Brain microvascular endothelial cell (primary cell): Measurements from ENCODE around the gene PTPRD.

Experiments
- DNase-seq: peaks from one replicate; pipeline ENCODE4 v3.0.0-alpha.2; 2020
- H3K27ac ChIP-seq: fragments of 250-450 bp; sonication (Bioruptor Pico); 2 replicates; pipeline ENCODE4 v1.5.1; 2020; ENCODE audit warnings: mild to moderate bottlenecking, moderate library complexity
- H3K27me3 ChIP-seq: fragments of 250-450 bp; sonication (Bioruptor Pico); replicated peaks from 2 replicates; pipeline ENCODE4 v1.5.1; 2020; ENCODE audit warnings: mild to moderate bottlenecking
- H3K36me3 ChIP-seq: fragments of 250-450 bp; sonication (Bioruptor Pico); replicated peaks from 2 replicates; pipeline ENCODE4 v1.5.1; 2020; ENCODE audit warnings: mild to moderate bottlenecking
- H3K4me3 ChIP-seq: 2 replicates; pipeline ENCODE4 v1.5.1; 2011; ENCODE audit warnings: low read depth, mild to moderate bottlenecking, control low read depth, low read length, moderate library complexity
- CTCF ChIP-seq: IDR thresholded peaks from 2 replicates; pipeline ENCODE4 v1.5.1; 2011; ENCODE audit warnings: low read depth, mild to moderate bottlenecking, moderate library complexity, low read length, control low read depth, inconsistent platforms; ENCODE audit errors: missing control alignments
- in situ Hi-C: cut with HindIII; loops from 2 replicates; pipeline ENCODE4 v1.10.0; 2017; ENCODE audit warnings: low sequenced_read_pairs, low pct_ligation_motif_present

The PTPRD gene

GRCh38 chr9:10237584-10237983, 375.2 kb downstream of the PTPRD start:
- no peak for TF ChIP-seq CTCF
- DNase-seq, result no peak
- Histone ChIP-seq H3K36me3 (no peaks in the 10 kb centered on the region), H3K4me3 (no peak overlapping the region), H3K27me3 (no peaks in the 10 kb centered on the region), H3K27ac (no peak overlapping the region)
- in situ Hi-C loops, result no loop called here

GRCh38 chr9:10236161-10236560, 376.6 kb downstream of the PTPRD start:
- H3K27me3 ChIP-seq, result no peaks in the 10 kb centered on the region
- no peak overlapping the region for H3K4me3 ChIP-seq
- no peak for TF ChIP-seq CTCF
- DNase-seq, result no peak
- no peak overlapping the region for H3K27ac ChIP-seq
- no peaks in the 10 kb centered on the region for H3K36me3 ChIP-seq
- in situ Hi-C loops, result no loop called here

- Histone ChIP-seq H3K4me3 (no peak overlapping the region), H3K27ac (no peak overlapping the region), H3K27me3 (no peaks in the 10 kb centered on the region), H3K36me3 (no peaks in the 10 kb centered on the region)
- in situ Hi-C loops, result no loop called here
- no peak for TF ChIP-seq CTCF
- DNase-seq, result no peak
Measured at GRCh38 chr9:10235376-10235775, 377.4 kb downstream of the PTPRD start.

GRCh38 chr9:10232352-10232930, 380.4 kb downstream of the PTPRD start:
- H3K27me3 ChIP-seq, result no peaks in the 10 kb centered on the region
- peak; percentile 34 for DNase-seq
- TF ChIP-seq CTCF, result peak; percentile 60
- H3K36me3 ChIP-seq, result no peaks in the 10 kb centered on the region
- H3K27ac ChIP-seq, result no peak overlapping the region
- in situ Hi-C loops, result no loop called here
- H3K4me3 ChIP-seq, result no peak overlapping the region

- no peak for DNase-seq
- Histone ChIP-seq H3K4me3 (no peak overlapping the region), H3K27me3 (no peaks in the 10 kb centered on the region), H3K27ac (no peak overlapping the region), H3K36me3 (no peaks in the 10 kb centered on the region)
- in situ Hi-C loops, result no loop called here
- no peak for TF ChIP-seq CTCF
Measured at GRCh38 chr9:10230512-10230911, 382.3 kb downstream of the PTPRD start.

GRCh38 chr9:10228082-10228481, 384.7 kb downstream of the PTPRD start:
- DNase-seq, result no peak
- TF ChIP-seq CTCF, result no peak
- H3K4me3 ChIP-seq, result no peak overlapping the region
- in situ Hi-C loops, result no loop called here
- H3K27ac ChIP-seq, result no peak overlapping the region
- no peaks in the 10 kb centered on the region for H3K36me3 ChIP-seq
- no peaks in the 10 kb centered on the region for H3K27me3 ChIP-seq
